WTC11 (cell line): ENCODE data around the gene CALML3.

ENCODE experiments used
- ATF3 ChIP-seq: sonication (generic); formaldehyde crosslinking; conservative IDR thresholded peaks from 2 replicates; pipeline ENCODE4 v1.8.1; 2022; ENCODE audit warnings: mild to moderate bottlenecking, missing genetic modification reagents
- CTCF ChIP-seq: fragments of 200-600 bp; IDR thresholded peaks from 2 replicates; pipeline ENCODE4 v1.8.0; 2022; ENCODE audit warnings: antibody characterized with exemption
- ZNF416 ChIP-seq: fragments of 250-450 bp; sonication (Bioruptor Pico); IDR thresholded peaks from 2 replicates; pipeline ENCODE4 v1.9.0; 2021; ENCODE audit warnings: mild to moderate bottlenecking, inconsistent platforms
- ZNF512 ChIP-seq: sonication (generic); formaldehyde crosslinking; IDR thresholded peaks from 2 replicates; pipeline ENCODE4 v1.8.1; 2022; ENCODE audit warnings: missing genetic modification reagents, borderline replicate concordance

- no peak for TF ChIP-seq ATF3 (CRISPR knock-in tag)
- no peak for TF ChIP-seq CTCF
- no peak for TF ChIP-seq ZNF512
- no peak for TF ChIP-seq ZNF416 (CRISPR knock-in tag)
These were observed 47.1 kb downstream of the CALML3 start for GRCh38 chr10:5571826-5572225.
